ENCODE data around the gene LIN37. TPM values are rescaled to one million over a fixed set of nuclear protein-coding genes. Genes with fewer than 3 reads are reported as not detected.
A peak's percentile ranks its signal among the peaks of the same experiment; 100 is the strongest.

Gene LIN37
- total and polyA plus RNA-seq, 2 of the 13 experiments (the other 11 are each of a cell fraction or from before 2014, with no cell fraction given), result 6.3 to 8.7 TPM

DNA sequence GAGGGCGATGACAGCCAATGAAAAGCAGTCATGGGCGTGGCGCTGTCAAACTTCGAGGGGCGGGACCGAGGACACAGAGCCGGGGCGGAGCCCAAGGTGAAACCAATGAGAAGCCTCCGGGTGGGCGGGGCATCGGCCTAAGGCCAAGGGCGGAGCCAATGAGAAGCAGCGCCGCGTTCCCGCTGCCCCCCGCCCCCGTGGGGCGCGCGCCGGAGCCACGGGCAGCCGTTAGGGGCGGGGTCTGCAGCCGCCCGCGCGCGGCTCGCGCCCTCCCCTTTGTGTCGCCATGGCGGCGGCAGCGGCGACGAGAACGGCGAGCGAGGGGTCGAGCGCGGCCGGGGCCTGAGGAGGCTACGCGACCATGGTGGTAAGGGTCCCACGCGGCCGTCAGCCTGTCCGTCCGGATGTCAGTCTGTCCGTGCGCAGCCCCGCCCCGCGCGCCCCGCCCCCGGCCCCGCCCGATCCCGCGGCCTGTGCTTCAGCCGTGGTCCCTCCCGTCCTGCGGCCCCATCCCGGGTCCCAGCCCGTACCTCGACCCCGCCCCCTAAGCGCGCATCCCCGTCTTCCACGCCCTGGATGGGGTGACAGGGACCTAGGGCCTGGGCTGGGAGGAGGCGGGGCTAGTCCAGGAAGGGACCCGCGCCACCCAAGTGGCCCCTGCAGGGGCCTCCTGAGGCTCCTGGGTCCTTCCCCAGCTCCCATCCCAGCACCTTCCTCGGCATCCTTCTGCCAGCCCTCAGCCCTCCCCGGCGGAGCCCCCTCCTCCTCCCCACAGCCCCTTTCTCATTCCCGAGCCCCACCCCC lies 27.1 kb downstream of the LIN37 start, which contains the start of gene ARHGAP33 (continued):
- TF ChIP-seq ZFX (CRISPR knock-in tag; IDR thresholded peaks at IDR 0.05; ENCODE audit: low read depth) (peak; percentile 32; the same call in 1 of the 2 replicates), PHF8 (CRISPR knock-in tag; IDR thresholded peaks at IDR 0.05) (peak; percentile 47), HMG20B (CRISPR knock-in tag; conservative IDR thresholded peaks at IDR 0.05) (no peak), THAP11 (CRISPR knock-in tag; IDR thresholded peaks at IDR 0.05) (peak; percentile 45; the same call in 1 of the 2 replicates), MAZ (IDR thresholded peaks at IDR 0.05; ENCODE audit: borderline replicate concordance, low read depth, low read length) (peak; percentile 69; the same call in 1 of the 2 replicates), MAZ (CRISPR knock-in tag; IDR thresholded peaks at IDR 0.05; ENCODE audit: low read depth) (0 out of 2 replicates have a peak, but pooled peaks have one; percentile 51), XRCC5 (optimal IDR thresholded peaks at IDR 0.05; ENCODE audit: low read length) (peak; percentile 45), GATAD1 (CRISPR knock-in tag; IDR thresholded peaks at IDR 0.05) (no peak), SP2 (CRISPR knock-in tag; IDR thresholded peaks at IDR 0.05) (peak; percentile 77), HOXA3 (CRISPR knock-in tag; IDR thresholded peaks at IDR 0.05) (peak; percentile 80), SP5 (CRISPR knock-in tag; IDR thresholded peaks at IDR 0.05; ENCODE audit: borderline replicate concordance, low read depth) (no peak), ZFY (CRISPR knock-in tag; IDR thresholded peaks at IDR 0.05) (peak; percentile 35; the same call in 1 of the 2 replicates)
- TF ChIP-seq, protein P1, sequence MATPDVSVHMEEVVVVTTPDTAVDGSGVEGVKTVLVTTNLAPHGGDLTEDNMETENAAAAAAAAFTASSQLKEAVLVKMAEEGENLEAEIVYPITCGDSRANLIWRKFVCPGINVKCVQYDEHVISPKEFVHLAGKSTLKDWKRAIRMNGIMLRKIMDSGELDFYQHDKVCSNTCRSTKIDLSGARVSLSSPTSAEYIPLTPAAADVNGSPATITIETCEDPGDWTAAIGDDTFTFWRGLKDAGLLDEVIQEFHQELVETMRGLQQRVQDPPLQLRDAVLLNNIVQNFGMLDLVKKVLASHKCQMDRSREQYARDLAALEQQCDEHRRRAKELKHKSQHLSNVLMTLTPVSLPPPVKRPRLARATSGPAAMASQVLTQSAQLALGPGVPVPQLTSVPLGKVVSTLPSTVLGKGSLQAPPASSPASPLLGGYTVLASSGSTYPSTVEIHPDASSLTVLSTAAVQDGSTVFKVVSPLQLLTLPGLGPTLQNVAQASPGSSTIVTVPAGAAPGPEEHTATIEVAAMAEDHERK (CRISPR knock-in tag; IDR thresholded peaks at IDR 0.05; ENCODE audit: low read depth), result no peak
